NCI-H1048 (cell line): ENCODE measurements around the gene SIAH1.
"Not testable (repeated sequence)": the region's sequence is repeated elsewhere in the genome, so short reads cannot be mapped to it uniquely, and the experiment has no call there.

Experiments
- DNase-seq: peaks from one replicate; lab custom pipeline; 2025; lab: John Stamatoyannopoulos, UW

Gene SIAH1

DNA sequence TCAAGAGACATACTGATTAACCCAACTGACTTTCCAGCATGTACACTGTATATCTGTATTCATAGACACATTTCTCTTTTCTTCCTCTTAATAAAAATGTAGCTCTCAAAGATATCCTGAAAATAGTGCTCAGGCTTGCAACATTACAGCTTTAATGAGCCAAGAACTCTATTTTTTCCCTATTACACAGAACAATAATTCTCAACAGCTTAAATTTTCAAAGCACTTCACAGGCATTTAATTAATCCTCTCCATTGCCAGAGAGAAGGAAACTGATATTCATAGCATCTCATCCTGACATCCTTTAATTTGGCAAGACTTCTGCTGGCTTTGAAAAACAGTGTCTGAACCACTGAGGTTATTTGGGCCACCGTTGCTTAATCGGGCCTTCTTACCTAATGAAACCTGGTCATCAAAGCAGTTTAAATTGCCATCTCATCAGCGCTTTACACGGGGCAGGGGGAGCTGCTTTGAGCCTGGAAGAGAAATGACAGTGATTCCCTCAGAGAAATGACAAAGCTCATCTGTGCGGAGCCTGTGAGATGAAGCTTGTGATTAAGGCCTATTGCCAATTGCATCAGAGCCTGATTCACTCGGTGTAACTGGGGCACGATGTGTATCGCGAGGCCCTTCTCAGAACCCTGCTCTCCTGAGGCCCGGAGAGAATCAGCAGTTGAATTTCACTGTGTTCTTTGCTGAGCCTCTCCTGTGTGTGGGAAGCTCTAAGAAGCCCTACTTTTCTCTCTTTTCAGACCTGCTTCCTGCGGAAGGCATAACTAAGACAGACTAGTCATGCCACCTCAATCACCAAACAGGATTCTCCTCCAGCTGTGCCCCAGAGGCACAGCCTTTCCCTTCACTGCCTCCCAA, 8.5 kb upstream of the SIAH1 start:
- no peak for DNase-seq

DNA sequence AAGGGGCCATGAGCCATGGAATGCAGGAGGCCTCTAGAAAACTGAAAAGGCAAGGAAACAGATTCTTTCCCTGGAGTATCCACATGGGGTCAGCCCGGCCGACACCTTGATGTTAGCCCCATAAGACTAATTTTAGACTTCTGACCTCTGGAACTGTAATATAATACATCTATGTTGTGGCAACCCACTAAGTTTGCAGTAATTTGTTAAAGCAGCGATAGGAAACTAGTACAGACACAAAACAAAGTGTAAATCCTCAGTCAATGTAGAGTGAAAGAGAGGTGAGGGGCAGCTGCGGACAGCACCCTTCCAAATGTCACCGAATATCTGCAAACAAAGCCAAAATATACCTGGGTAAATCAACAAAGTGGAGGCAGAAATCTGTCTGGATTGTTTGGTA, 7.2 kb upstream of the SIAH1 start:
- DNase-seq: no peak

DNA sequence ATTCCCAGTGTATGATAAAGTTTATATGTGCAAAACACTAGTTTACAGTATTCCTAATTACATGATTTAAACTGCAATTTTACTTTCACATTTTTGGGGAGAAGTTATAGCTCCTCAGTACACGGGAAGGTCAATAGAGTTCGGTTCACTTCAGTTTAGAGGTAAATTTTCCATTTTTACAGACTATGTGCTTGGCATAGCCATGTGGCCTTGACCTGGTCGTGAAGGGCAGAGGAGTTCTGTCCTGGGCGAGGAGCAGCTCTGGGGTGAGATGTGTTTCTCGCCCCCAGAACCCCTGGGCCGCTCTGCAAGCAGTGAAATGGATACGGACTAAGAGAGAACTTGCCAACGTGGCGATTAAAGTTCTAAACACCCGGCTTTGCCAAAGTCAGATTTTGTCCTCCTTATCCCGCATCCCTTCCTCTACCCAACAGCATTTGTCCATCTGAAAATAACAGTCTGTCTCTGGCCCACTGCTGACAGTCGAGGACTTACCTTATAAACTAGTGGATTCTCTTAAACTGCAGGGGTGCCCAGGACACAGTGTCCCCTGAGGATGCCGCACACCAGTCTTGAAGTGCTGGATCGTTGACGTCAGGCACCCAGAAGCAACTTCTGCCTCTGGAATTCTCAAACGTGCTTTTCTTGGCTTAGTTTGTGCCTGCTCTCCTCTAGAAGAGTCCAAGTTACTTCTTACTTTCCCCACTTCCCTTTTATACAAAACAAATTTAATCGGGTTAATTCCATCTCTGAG, 1.5 kb upstream of the SIAH1 start:
- no peak for DNase-seq

DNA sequence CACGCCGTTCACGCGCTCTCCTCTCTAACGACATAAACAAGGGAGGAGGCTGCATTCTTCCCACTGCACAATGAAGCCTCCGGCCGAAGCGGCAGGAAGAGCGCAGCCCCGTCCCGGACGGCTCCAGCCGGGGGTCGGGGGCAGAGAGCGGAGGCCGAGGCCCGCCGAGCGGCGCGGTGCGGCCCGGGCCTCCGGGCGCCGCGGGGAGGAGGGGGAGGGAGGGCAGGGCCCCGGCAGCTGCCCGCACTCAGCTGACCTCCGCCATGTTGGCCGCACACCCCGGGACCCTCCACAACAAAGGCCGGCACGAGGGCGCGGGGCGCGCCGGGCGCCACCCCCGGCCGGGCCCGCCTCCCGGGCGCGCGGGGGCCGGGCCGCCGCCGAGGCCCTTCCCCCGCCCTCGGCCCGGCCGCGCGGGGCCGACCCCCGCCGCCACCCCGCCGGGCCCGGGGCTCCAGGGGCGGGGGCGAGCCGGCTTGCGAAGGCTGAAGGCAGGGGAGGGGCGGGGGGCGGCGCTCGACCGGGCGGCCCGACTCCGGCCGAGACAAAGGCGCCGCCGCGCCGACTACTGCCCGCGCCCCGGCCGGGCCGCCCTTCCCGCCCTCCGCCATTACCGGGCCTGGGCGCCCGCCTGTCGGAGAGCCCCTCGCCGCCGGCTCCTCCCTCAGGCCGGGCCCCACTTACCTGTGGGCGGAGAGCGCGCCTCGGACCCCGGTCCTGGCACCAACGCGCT, 527 bp downstream of the SIAH1 start:
- DNase-seq: no peak

DNA sequence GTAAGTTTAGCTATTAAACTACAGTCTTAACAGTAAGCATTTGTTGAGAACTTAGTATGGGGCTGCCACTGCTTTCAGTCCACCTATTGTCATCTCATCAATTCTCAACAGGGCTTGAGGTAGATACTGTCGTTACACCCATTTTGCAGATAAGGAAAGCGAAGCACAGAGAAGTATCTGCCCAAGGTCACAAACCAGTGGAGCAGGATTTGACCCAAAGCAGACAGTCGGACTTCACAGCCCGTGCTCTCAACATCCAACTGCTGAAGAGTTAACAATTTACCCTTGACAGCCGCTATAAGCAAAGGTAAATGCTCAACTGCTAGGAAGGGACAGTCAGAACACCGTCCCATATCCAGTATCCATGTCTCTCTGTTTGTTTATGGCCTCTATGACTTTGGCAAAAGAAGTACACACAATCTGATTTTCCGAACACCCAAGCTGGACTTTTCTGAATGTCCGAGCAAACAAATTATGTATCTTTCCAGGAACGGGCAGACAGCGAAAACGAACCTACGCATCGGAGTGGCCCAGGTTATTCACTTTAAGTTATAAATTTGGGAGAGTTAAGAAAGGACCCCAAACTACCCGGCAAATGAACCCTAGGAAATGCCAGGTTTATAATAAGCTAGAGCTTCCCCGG, 1.2 kb downstream of the SIAH1 start:
- no peak for DNase-seq

DNA sequence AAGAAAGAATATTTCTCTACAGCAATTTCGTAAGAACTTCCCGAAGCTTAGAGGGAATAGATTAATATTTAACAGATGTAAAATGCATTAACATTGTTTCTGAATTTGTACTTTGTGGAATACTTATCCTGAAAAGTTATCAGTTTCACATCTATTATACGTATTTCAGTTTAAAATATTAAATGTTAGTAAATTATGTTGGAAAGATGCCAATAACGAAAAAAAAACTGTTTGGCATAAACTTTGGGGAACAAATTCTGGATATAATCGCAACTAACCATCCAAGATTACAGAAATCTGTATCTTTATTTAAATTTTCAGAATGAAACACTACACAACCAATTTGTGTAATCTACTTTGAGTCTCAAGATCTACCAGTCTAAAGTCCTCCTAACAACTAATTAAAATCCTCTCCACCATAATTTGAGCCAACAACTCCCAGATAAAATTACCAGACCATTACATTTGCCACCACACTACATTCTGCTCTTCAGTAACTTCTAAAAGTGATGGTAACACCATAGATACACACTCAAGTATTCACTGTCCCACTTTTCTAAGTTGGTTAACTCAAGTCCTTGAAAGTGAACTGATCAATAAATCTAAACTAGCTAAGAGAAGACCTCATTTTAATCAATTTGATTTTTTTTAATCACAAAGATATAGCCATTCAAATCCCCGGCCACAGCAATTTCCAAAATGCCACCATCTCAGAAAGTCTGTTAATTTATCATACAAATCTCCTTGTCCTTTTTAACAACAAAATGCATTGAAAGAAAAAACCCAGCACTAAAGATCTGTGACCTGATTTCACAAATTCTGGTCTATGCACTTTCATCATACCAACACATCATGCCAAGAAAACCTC, 2.0 kb downstream of the SIAH1 start:
- DNase-seq: no peak

DNA sequence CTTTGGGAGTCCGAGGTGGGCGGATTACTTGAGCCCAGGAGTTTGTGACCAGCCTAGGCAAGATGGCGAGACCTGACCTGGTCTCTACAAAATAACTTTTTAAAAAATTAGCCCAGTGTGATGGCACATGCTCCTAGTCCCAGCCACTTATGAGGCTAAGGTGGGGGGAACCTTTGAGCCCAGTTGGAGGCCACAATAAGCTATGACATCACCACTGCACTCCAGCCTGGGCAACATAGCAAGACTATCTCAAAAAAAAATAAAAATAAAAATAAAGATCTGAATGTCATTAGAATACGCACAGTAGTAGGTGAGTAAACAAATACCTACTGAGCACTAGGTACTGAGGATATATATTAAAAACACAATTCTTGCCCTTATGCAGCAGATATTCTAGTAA, 3.1 kb downstream of the SIAH1 start:
- DNase-seq: no peak

DNA sequence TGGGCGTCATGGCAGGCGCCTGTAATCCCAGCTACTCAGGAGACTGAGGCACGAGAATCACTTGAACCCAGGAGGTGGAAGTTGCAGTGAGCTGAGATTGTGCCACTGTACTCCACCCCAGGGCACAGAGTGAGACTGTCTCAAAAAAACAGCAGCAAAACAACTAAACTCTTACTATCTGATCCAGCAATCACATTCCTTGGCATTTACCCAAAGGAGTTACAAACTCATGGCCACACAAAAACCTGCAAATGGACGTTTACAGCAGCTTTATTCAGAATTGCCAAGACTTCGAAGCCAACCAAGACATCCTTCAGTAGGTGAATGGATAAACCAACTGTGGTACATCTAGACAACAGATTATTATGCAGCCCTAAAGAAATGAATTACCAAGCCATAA, 4.0 kb downstream of the SIAH1 start:
- DNase-seq: no peak

DNA sequence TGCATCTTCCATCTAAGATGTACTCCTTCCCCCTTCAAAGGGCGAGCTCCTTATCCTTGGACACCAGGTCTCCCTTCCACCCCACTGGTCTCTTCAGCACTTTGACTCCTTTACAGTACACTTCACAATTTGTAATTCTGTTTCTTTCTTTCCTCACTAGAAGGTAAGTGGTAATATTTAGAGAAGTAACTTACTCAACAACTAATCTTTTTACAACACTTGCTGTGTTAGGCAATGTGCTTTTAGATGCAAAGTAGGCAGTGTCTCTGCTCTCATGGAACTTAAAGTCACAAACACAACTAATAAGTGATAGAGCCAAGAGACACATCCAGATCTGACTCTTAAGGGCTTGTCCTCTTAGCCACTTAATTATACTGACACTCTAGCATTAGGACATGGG, 6.4 kb downstream of the SIAH1 start:
- DNase-seq: no peak

DNA sequence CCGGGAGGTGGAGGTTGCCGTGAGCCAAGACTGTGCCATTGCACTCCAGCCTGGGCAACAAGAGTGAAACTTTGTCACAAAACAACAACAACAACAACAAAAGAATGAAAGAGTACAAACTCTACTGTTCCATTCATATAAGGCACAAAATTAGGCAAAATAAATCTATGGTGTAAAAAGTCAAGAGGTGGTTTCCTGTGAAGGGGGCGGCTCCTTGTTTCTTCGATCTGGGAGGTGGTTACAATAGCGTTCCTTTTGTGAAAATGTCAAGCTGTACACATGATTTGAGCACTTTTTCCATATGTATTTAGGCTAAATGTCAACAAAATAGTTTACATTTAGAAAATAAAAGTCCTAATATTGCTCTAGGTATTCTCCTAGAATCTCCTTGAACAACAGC, 6.9 kb downstream of the SIAH1 start:
- no peak for DNase-seq

DNA sequence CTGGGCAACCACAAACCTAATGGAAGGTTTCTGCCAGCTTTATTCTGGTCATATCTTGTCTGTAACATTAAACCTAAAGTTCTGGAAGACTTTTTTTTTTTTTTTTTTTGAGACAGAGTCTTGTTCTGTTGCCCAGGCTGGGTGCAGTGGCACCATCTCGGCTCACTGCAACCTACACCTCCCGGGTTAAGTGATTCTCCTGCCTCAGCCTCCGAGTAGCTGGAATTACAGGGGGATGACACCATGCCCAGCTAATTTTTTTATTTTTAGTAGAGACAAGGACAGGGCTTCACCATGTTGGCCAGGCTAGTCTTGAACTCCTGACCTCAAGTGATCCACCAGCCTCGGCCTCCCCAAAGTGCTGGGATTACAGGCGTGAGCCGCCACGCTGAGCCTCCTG, 7.9 kb downstream of the SIAH1 start:
- not testable (repeated sequence) for DNase-seq

DNA sequence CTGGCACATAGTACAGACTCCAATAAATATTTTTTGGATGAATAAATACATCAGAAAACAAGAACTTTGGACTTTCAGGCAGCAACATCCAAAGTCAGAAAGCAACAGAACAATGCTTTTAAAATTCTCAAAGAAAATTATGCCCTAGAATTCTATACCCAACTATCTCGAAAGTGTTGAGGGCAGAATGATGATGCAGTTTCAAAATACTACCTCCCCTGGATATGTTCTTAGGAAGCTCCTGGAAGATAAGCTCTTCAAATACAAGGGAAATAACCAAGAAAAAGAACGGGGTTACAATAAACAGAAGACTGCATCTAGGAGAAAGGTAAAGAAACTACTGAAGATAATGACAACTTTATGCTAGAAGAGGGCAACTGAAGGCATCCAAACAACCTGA, 11.0 kb downstream of the SIAH1 start:
- DNase-seq: no peak

DNA sequence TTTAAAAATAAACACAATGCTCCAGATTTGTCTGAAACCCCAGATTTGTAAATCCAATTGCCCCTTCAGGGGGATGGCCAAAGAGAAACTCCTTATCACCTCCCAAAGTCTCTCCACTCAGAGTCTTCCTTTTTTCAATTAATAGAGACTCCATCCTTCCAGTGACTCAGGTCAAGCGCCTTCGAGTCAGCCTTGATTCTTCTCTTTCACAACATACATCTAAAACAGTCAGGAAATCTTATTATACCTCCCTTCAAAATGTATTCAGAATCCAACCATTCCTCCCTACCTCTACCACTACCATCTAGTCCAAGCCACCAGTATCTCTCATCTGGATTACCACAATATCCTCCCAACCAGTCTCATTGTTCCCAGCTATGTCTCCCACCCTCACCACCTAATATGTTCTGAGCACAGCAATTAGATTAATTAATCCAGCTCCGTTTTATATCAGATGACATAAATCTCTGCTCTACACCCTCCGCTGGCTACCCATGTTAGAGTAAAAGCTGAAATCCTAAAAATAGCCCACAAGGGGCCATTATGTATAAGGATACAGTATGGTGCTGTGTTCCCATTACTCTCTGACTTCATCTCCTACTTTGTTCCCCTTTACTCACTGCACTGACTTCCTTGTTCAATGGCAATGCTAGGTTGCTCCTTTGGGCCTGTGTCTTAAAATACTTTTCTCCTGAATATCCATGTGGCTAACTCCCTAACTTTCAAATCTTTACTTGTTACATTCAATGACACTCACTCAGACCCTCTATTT, 11.8 kb downstream of the SIAH1 start:
- DNase-seq: no peak

DNA sequence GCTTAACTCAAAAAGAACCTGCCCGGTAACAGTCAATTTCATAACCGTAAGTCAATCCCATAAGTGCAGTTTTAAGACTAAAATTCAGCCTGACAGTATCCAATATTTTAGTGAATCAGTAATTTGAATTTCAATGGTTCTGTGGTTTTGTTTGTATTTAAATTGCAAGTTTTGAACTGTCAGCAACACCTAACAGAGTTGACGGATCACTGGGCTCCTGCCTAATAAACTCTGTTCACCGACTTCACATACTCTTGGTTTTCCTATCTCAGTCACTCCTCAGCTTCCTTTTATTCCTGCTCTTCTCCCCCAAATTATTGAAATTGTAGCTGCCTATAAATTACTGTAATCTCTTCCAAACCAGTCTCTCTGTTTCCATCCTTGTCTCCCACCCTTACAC, 12.5 kb downstream of the SIAH1 start:
- no peak for DNase-seq

DNA sequence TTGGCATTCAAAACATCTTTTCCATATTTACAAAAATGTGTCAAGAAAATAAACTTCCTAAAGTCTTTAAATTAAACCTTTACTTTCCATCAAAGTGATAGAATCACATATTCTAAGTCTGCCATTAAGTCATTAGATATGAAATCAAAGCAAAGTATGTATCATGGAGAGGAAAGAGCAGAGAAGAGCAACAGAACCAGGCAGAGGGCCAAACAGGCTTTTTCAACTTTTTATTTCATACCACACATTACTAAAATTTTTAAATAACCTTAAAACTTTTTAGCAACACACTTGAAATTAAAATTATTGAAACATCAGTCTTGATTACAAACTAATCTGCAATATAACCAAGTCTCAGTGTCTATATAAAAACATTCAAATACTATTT, 13.8 kb downstream of the SIAH1 start:
- DNase-seq: no peak

DNA sequence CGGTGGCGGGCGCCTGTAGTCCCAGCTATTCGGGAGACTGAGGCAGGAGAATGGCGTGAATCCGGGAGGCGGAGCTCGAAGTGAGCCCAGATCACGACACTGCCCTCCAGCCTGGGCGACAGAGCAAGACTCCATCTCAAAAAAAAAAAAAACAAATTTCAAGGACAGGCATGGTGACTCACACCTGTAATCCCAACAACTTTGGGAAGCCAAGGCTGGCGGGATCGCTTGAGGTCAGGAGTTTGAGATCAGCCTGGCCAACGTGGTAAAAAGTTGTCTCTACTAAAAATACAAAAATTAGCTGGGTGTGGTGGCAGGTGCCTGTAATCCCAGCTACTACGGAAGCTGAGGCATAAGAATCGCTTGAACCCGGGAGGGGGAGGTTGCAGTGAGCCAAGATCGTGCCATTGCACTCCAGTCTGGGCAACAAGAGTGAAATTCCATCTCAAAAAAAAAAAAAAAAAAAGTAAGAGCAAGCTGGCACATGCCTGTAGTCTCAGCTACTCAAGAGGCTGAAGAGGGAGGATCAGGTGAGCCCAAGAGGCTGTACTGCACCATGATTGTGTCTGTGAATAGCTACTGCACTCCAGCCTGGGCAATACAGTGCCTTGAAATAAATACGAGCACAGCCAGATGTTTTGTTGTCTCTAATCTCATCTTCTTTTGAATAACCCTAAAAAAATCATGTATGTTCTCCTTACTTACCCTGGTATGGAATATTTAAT, 14.4 kb downstream of the SIAH1 start:
- not testable (repeated sequence) for DNase-seq

DNA sequence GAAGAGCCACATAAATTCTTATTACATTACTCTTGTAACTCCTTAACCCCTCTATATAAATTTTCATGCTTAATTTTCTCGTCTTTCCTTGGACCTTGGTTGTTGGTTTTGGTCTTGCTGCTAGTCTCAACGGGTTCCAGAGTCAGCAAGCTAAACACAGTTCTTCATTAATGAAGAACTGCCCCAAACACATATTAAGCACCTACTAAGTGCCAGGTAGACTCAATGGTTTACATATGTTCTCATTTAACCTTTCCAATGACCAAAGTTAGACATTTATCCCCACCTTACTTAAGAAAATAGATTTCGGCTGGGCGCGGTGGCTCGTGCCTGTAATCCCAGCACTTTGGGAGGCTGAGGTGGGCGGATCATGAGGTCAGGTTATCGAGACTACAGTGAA, 15.0 kb downstream of the SIAH1 start:
- DNase-seq: no peak

DNA sequence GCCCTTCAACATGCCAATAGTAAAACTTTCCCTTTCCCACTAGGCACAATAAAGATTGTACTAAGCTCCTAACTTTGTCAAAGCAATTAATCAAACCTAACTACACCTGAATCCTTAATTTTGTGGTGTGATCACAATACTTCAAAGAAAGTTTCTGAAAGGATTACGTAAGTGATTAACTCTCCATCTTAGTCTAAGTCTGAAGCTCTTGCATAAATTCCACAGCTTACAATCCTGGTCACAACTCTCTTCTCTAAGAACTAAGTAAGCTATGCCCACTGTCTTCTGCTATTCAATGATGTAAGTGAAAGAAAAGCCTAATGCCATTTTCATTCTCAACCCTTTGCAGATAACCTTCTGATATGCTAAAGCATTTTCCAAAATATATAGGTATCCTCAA, 15.4 kb downstream of the SIAH1 start:
- DNase-seq: no peak

DNA sequence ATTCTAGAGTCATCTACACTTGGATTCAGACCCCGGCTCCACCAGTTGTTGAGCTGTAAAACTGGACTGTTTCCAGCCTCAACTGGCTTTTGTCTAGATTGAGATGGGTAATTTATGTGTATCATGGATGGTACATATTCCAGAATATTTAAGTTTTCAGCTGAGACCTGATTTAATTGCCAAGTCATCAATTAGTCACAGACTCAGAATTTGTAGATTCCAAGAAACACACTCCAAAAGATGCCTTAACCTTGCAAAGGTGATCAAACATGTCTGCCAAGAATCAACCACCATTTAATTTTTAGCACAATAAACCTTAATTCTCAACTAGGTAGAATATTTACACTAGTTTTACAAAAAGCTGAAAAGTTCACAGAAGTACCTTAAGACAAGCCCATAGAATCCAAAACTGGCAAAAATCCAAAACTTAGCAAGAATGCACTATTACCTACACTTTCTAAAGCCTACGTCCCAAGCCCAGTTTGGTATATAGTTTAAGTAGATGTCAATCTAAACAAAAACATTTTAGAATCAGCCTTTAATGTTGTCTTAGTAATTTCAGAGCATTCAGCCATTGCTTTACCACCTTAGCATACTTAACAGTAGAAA, 17.7 kb downstream of the SIAH1 start:
- no peak for DNase-seq
